Measurements from ENCODE around the gene JARID2. TPM values are rescaled to one million over a fixed set of nuclear protein-coding genes. Genes with fewer than 3 reads are reported as not detected.

JARID2 gene
- total and polyA plus RNA-seq, 9 of the 15 experiments (the other 6 are each of a cell fraction or from before 2014, with no cell fraction given), result 5.0 to 29.0 (median 15.6) TPM

- TF ChIP-seq EGR1 (conservative IDR thresholded peaks at IDR 0.05), result no peak
- no peak for TF ChIP-seq RFX7 (CRISPR knock-in tag; IDR thresholded peaks at IDR 0.05)
- no peak for TF ChIP-seq ZBED1 (IDR thresholded peaks at IDR 0.05)
Observed at GRCh38 chr6:15549371-15549770, 303.5 kb downstream of the JARID2 start (continued).

GRCh38 chr6:15550546-15551123 lies 304.8 kb downstream of the JARID2 start:
- no peak overlapping the region for H3K27ac ChIP-seq (ENCODE audit: extremely low read depth, low read depth, low read length)
- TF ChIP-seq ZNF217 (CRISPR knock-in tag; IDR thresholded peaks at IDR 0.05) (no peak), ZBTB40 (IDR thresholded peaks at IDR 0.05) (no peak), ZBTB40 (CRISPR knock-in tag; IDR thresholded peaks at IDR 0.05) (no peak), MAFG (tag; conservative IDR thresholded peaks at IDR 0.05) (peak; percentile 47), ZNF76 (CRISPR knock-in tag; IDR thresholded peaks at IDR 0.05; ENCODE audit: borderline replicate concordance) (no peak), C11orf30 (IDR thresholded peaks at IDR 0.05; ENCODE audit: low read depth) (peak; percentile 83), NFE2 (IDR thresholded peaks at IDR 0.05; ENCODE audit: low read depth) (peak; percentile 62), MAFF (IDR thresholded peaks at IDR 0.05; ENCODE audit: low read length) (peak; percentile 43; the same call in 1 of the 2 replicates), KLF16 (IDR thresholded peaks at IDR 0.05) (no peak)

More at GRCh38 chr6:15550546-15551123, 304.8 kb downstream of the JARID2 start:
- ChIA-PET POLR2A (interaction anchor here (0.6 to 3.1 kb wide), 4 partner anchors 10 to 60 kb away, joined by 4 to 10 read pairs (median 6); no protein-coding TSS in a partner anchor), CTCF (ENCODE audit: low intra/inter-chr PET ratio) (no interaction called here)
- no peaks in the 10 kb centered on the region for H3K27me3 ChIP-seq (ENCODE audit: control insufficient read depth in 2 of 2, insufficient read depth in 2 of 2, low read length in 2 of 2)
- H3K9me3 ChIP-seq (replicated peaks; ENCODE audit: control insufficient read depth, insufficient read depth, low read depth, low read length), result no peaks in the 10 kb centered on the region
- intact Hi-C loops (cut with micrococcal nuclease), result no loop called here
- no peak for FAIRE-seq
- no peak overlapping the region for H3K4me3 ChIP-seq
- H3K79me2 ChIP-seq (ENCODE audit: control insufficient read depth, insufficient read depth, low read length), result peaks cover 8% of the 10 kb centered on the region; the same call in 1 of the 3 replicates
- BruUV-seq (replicated peaks), result no TSS peak
- H4K20me1 ChIP-seq (replicated peaks; ENCODE audit: control insufficient read depth, insufficient read depth, low read length), result no peaks in the 10 kb centered on the region
- no peaks in the 10 kb centered on the region for H3K9me1 ChIP-seq (ENCODE audit: control insufficient read depth, insufficient read depth, low read length)
- no peak overlapping the region for H2AFZ ChIP-seq (ENCODE audit: low read depth, low read length)
- peaks cover 14 to 41% of the 10 kb centered on the region in 2 experiments for H3K4me1 ChIP-seq (replicated peaks in 1 of 2; ENCODE audit: control insufficient read depth in 2 of 2, insufficient read depth in 2 of 2, low read length in 2 of 2)
- 71% methylated on average over 2 of the region's 2 CpGs for WGBS (ENCODE audit: insufficient coverage, low coverage, missing lambda C conversion rate)
- no peak for DNase-seq (ENCODE audit: extremely low read depth in 1 of 4, low spot score in 3 of 4)
- 0 out of 3 replicates have a peak, but pooled peaks cover 3% of the 10 kb centered on the region for H3K36me3 ChIP-seq (ENCODE audit: control insufficient read depth, insufficient read depth, low read length)
- H3K4me2 ChIP-seq (ENCODE audit: insufficient read depth, low read length), result no peak overlapping the region
- ATAC-seq, result no peak
- in situ Hi-C loops (cut with MboI), result no loop called here
- H3K9ac ChIP-seq (ENCODE audit: insufficient read depth in 1 of 2, low read depth in 2 of 2, low read length in 2 of 2), result no peak overlapping the region

Measured in K562 (cell line).